Neuronal stem cell (in vitro differentiated cells): ENCODE measurements around the gene ZNF76.
A peak's percentile ranks its signal among the peaks of the same experiment; 100 is the strongest.

Source experiments
- DNase-seq: peaks from one replicate; pipeline ENCODE4 v3.0.0-alpha.2; 2013; ENCODE audit warnings: low spot score
- H2AFZ ChIP-seq: one replicate; pipeline ENCODE4 v1.6.1; 2013; ENCODE audit warnings: mild to moderate bottlenecking, low read length, inconsistent platforms
- H2AK5ac ChIP-seq: 2 replicates; pipeline ENCODE4 v1.6.1; 2013; ENCODE audit warnings: low read depth, mild to moderate bottlenecking, inconsistent platforms, low read length, moderate library complexity, mixed read lengths
- H2BK120ac ChIP-seq: 2 replicates; pipeline ENCODE4 v1.6.1; 2013; ENCODE audit warnings: low read depth, mild to moderate bottlenecking, inconsistent platforms, low read length, moderate library complexity, mixed read lengths
- H2BK12ac ChIP-seq: one replicate; pipeline ENCODE4 v1.6.1; 2013; ENCODE audit warnings: low read length, inconsistent platforms
- H2BK15ac ChIP-seq: 2 replicates; pipeline ENCODE4 v1.6.1; 2013; ENCODE audit warnings: mild to moderate bottlenecking, low read length, inconsistent platforms, mixed read lengths
- H2BK5ac ChIP-seq: one replicate; pipeline ENCODE4 v1.6.1; 2013; ENCODE audit warnings: inconsistent platforms, mild to moderate bottlenecking, low read length, moderate library complexity
- H3K14ac ChIP-seq: one replicate; pipeline ENCODE4 v1.6.1; 2013; ENCODE audit warnings: low read length, inconsistent platforms
- H3K18ac ChIP-seq: 2 replicates; pipeline ENCODE4 v1.6.1; 2013; ENCODE audit warnings: low read length, inconsistent platforms
- H3K23ac ChIP-seq: 2 replicates; pipeline ENCODE4 v1.6.1; 2013; ENCODE audit warnings: low read depth, mild to moderate bottlenecking, mixed read lengths, low read length, inconsistent platforms; ENCODE audit not compliant: poor library complexity
- H3K27ac ChIP-seq: replicated peaks from 3 replicates; pipeline ENCODE4 v1.5.1; 2013; ENCODE audit warnings: low read length, inconsistent platforms
- H3K27me3 ChIP-seq, 3 experiments: 2 replicates each; pipeline ENCODE4 v1.6.1; 2013; ENCODE audit warnings: low read length in 3 of 3, mild to moderate bottlenecking in 2 of 3, inconsistent platforms in 1 of 3, low read depth in 1 of 3, mixed read lengths in 1 of 3, moderate library complexity in 1 of 3; ENCODE audit not compliant: control insufficient read depth in 3 of 3, insufficient read depth in 3 of 3
- H3K36me3 ChIP-seq, 2 donors: replicated peaks in 1 of 2; 2 replicates each; pipeline ENCODE4 v1.6.1; 2013; ENCODE audit warnings: low read length in 2 of 2; ENCODE audit not compliant: control insufficient read depth in 2 of 2, insufficient read depth in 2 of 2
- H3K4ac ChIP-seq: 2 replicates; pipeline ENCODE4 v1.6.1; 2013; ENCODE audit warnings: inconsistent platforms, mild to moderate bottlenecking, low read length, moderate library complexity
- H3K4me1 ChIP-seq, 2 donors: 1 replicate in 1 of 2; 2 replicates in 1 of 2; pipeline ENCODE4 v1.6.1; 2013; ENCODE audit warnings: low read length in 2 of 2, low read depth in 1 of 2; ENCODE audit not compliant: control insufficient read depth in 2 of 2, insufficient read depth in 1 of 2
- H3K4me2 ChIP-seq: one replicate; pipeline ENCODE4 v1.6.1; 2013; ENCODE audit warnings: mild to moderate bottlenecking, low read length, inconsistent platforms; ENCODE audit not compliant: insufficient read depth, poor library complexity, severe bottlenecking
- H3K4me3 ChIP-seq, 2 donors: 2 replicates each; pipeline ENCODE4 v1.5.1; 2013; ENCODE audit warnings: low read length in 2 of 2, mild to moderate bottlenecking in 2 of 2, inconsistent platforms in 1 of 2, moderate library complexity in 1 of 2
- H3K79me1 ChIP-seq: one replicate; pipeline ENCODE4 v1.6.1; 2013; ENCODE audit warnings: low read depth, mild to moderate bottlenecking, inconsistent platforms, low read length, moderate library complexity
- H3K9ac ChIP-seq: one replicate; pipeline ENCODE4 v1.6.1; 2013; ENCODE audit warnings: mild to moderate bottlenecking, low read depth, low read length, inconsistent platforms; ENCODE audit not compliant: poor library complexity
- H3K9me3 ChIP-seq, 2 donors: replicated peaks in 1 of 2; 2 replicates each; pipeline versions ENCODE3 to v1.6.1; 2013; ENCODE audit warnings: low read length in 2 of 2, mild to moderate bottlenecking in 2 of 2, inconsistent platforms in 1 of 2, low read depth in 1 of 2, mixed read lengths in 1 of 2, moderate library complexity in 1 of 2; ENCODE audit not compliant: control insufficient read depth in 2 of 2, insufficient read depth in 1 of 2
- H4K8ac ChIP-seq: one replicate; pipeline ENCODE4 v1.6.1; 2013; ENCODE audit warnings: low read depth, mild to moderate bottlenecking, inconsistent platforms, low read length, moderate library complexity
- H4K91ac ChIP-seq: one replicate; pipeline ENCODE4 v1.6.1; 2013; ENCODE audit warnings: low read length, low read depth, mild to moderate bottlenecking, inconsistent platforms; ENCODE audit not compliant: poor library complexity
- WGBS, 2 donors: extraction: QIAGEN DNeasy Blood & Tissue Kit; methylation state at CpG; one replicate each; pipeline ENCODE4 v1.1.7; 2013; ENCODE audit warnings: missing lambda C conversion rate in 2 of 2, mixed read lengths in 1 of 2; ENCODE audit not compliant: insufficient read length in 2 of 2, insufficient replicate concordance in 1 of 2; ENCODE audit errors: extremely low coverage in 2 of 2; 5-methylcytosine and 5-hydroxymethylcytosine counted together

Gene ZNF76

DNA sequence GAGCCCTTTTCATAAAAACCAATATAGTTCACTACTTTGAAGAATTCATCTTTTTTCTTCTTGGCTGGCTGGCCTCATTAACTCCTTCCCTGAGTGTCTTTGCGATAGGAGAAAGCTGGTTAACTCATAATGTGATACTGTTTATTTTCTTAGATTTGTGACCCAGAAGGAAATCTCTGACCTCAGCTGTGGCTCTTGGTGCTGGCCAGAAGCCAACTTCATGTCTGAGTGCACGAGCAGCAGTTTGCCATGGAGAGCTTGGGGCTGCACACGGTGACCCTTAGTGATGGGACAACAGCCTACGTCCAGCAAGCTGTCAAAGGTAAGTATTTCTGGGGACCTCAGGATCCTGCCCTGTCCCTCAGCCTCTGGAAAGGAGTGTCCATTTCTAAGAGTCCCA is 21.4 kb downstream of the ZNF76 start:
- Histone ChIP-seq H3K4me3 (no peak overlapping the region), H2BK12ac (no peak overlapping the region), H3K4me1 (no peaks in the 10 kb centered on the region), H4K8ac (no peak overlapping the region), H2BK15ac (no peak overlapping the region), H3K27me3 (no peaks in the 10 kb centered on the region), H3K23ac (no peak overlapping the region), H3K9me3 (no peaks in the 10 kb centered on the region), H4K91ac (no peak overlapping the region), H2BK5ac (no peak overlapping the region), H3K9ac (no peak overlapping the region), H2BK120ac (no peak overlapping the region), H2AK5ac (no peak overlapping the region), H3K36me3 (peaks cover 3 to 52% of the 10 kb centered on the region in 2 donors), H3K4me2 (no peak overlapping the region), H3K4ac (no peak overlapping the region), H2AFZ (no peak overlapping the region), H3K14ac (no peak overlapping the region), H3K27ac (no peak overlapping the region), H3K79me1 (no peaks in the 10 kb centered on the region), H3K18ac (no peak overlapping the region)
- no peak for DNase-seq
- no CpG with 5 or more reads among the region's 4 CpGs for WGBS, 2 donors

DNA sequence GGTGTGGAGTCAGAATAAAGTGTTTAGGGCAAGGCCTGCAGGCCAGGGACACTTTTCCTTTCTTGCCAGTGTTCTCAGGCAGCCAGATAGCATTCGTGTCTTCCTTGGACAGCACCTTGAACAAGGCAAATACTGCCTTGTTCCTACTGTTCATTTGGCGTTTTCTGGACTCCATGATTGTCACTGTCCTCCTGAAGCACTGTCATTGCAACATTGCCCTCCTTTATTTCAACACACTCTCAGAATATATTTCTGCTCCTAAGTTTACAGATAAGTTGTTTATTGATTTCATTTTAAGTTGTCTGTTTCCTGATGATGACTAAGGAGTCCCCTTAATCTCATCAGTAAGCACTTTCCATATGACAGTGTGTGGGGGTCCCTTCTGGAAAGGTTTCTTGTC is 22.9 kb downstream of the ZNF76 start:
- no peak overlapping the region for H4K8ac ChIP-seq
- H2BK5ac ChIP-seq: no peak overlapping the region
- H3K4ac ChIP-seq: no peak overlapping the region
- H3K79me1 ChIP-seq: no peaks in the 10 kb centered on the region
- no peaks in the 10 kb centered on the region for H3K27me3 ChIP-seq
- WGBS, 2 donors: no CpG with 5 or more reads among the region's 2 CpGs
- H4K91ac ChIP-seq: no peak overlapping the region
- H3K9ac ChIP-seq: no peak overlapping the region
- H2BK15ac ChIP-seq: no peak overlapping the region
- H3K18ac ChIP-seq: no peak overlapping the region
- no peak overlapping the region for H3K4me2 ChIP-seq
- H3K9me3 ChIP-seq: no peaks in the 10 kb centered on the region
- H3K14ac ChIP-seq: no peak overlapping the region
- H2BK120ac ChIP-seq: no peak overlapping the region
- no peak overlapping the region for H2AFZ ChIP-seq
- H2BK12ac ChIP-seq: no peak overlapping the region
- H2AK5ac ChIP-seq: no peak overlapping the region
- no peak for DNase-seq
- no peak overlapping the region for H3K4me3 ChIP-seq
- no peak overlapping the region for H3K27ac ChIP-seq
- no peaks in the 10 kb centered on the region for H3K4me1 ChIP-seq
- H3K36me3 ChIP-seq: peaks cover 9 to 67% of the 10 kb centered on the region in 2 donors
- no peak overlapping the region for H3K23ac ChIP-seq

DNA sequence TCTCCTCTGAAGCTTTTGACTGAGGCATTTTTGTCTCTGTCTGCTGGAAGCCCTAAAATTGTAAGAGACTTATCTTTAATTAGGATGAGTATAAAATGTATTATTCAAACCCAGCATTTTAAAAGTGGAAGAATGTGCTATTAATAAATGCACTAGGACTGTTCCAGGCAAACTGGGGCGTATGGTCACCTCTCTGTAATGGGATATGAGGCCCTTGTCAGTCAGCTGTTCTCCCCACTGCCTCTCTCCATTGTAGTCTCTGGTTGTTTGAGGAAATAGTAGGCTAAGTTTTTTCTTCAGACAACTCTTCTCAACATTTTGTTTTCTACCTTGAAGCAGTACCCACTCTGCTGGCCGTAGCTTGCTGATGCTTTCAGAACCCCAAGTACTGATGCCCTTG is 23.8 kb downstream of the ZNF76 start:
- Histone ChIP-seq H4K91ac (no peak overlapping the region), H3K79me1 (no peaks in the 10 kb centered on the region), H3K27me3 (no peaks in the 10 kb centered on the region), H2AFZ (no peak overlapping the region), H2BK120ac (no peak overlapping the region), H2BK12ac (no peak overlapping the region), H3K14ac (no peak overlapping the region), H3K23ac (no peak overlapping the region), H3K36me3 (peaks cover 18 to 76% of the 10 kb centered on the region in 2 donors), H3K9me3 (no peaks in the 10 kb centered on the region), H3K27ac (no peak overlapping the region), H2BK5ac (no peak overlapping the region), H2BK15ac (no peak overlapping the region), H3K4me1 (no peaks in the 10 kb centered on the region), H3K4me3 (no peak overlapping the region), H3K4ac (no peak overlapping the region), H2AK5ac (no peak overlapping the region), H3K4me2 (no peak overlapping the region), H3K18ac (no peak overlapping the region), H4K8ac (no peak overlapping the region), H3K9ac (no peak overlapping the region)
- no peak for DNase-seq
- no CpG with 5 or more reads among the region's 2 CpGs for WGBS, 2 donors

DNA sequence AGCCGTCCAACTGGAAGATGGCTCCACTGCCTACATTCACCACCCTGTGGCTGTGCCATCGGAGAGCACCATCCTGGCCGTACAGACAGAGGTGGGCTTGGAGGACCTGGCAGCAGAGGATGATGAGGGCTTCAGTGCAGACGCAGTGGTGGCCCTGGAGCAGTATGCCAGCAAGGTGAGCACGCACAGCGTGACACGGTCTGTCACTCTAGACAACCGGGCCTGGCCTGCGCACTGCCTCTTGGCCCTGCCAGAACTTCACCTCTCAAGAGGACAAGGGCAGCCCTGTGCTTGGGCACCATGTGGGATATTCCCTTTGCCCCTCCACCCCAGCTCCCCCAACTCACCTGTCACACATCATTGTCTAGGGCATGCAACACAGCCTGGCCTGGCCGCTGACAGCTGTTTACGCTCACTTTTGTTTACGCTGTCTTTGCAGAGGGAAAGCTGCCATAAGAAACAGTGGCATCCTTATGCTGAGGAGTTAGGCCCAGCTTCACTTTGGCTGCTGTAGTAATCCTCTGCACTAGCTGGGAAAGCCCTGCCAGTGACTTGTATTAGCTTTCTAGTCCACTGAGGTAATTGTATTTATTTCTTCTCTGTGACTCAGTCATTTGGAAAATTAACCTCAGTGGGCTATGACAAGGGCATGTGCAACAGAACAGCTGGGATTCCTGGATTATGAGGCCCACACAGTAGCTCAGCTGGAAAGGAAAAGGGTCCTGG is 28.3 kb downstream of the ZNF76 start:
- H3K79me1 ChIP-seq: no peaks in the 10 kb centered on the region
- H3K4me3 ChIP-seq: no peak overlapping the region
- no peak overlapping the region for H2AK5ac ChIP-seq

More for the DNA sequence above, 28.3 kb downstream of the ZNF76 start:
- DNase-seq: no peak
- Histone ChIP-seq H2BK120ac (no peak overlapping the region), H4K8ac (no peak overlapping the region), H2BK5ac (no peak overlapping the region), H3K27ac (no peak overlapping the region), H3K9me3 (no peaks in the 10 kb centered on the region), H2BK15ac (no peak overlapping the region), H3K36me3 (peaks cover 31 to 94% of the 10 kb centered on the region in 2 donors), H3K4me2 (no peak overlapping the region), H3K14ac (peak overlapping the region; percentile 25), H2BK12ac (no peak overlapping the region), H3K18ac (no peak overlapping the region), H4K91ac (no peak overlapping the region), H3K4ac (no peak overlapping the region), H3K27me3 (no peaks in the 10 kb centered on the region), H3K9ac (no peak overlapping the region), H2AFZ (no peak overlapping the region), H3K4me1 (no peaks in the 10 kb centered on the region), H3K23ac (peak overlapping the region; percentile 25)
- WGBS, 2 donors: no CpG with 5 or more reads among the region's 12 CpGs
